Colonic mucosa (tissue), 4 donors: ENCODE measurements around the gene GARNL3. TPM values are rescaled to one million over a fixed set of nuclear protein-coding genes. Genes with fewer than 3 reads are reported as not detected.

ENCODE experiments used
- DNase-seq: peaks from one replicate; pipeline ENCODE4 v3.0.0-alpha.2; 2020
- H3K27ac ChIP-seq: fragments of 200-600 bp; one replicate; pipeline ENCODE4 v1.8.0; 2021
- H3K27me3 ChIP-seq: fragments of 200-600 bp; one replicate; pipeline ENCODE4 v1.8.0; 2021
- H3K36me3 ChIP-seq: fragments of 200-600 bp; one replicate; pipeline ENCODE4 v1.8.0; 2021
- H3K4me1 ChIP-seq: fragments of 200-600 bp; one replicate; pipeline ENCODE4 v1.8.0; 2021; ENCODE audit warnings: mild to moderate bottlenecking
- H3K4me3 ChIP-seq: fragments of 200-600 bp; one replicate; pipeline ENCODE4 v1.8.0; 2021
- H3K9ac ChIP-seq, 2 donors: one replicate each; pipeline ENCODE4 v1.7.0; 2013; ENCODE audit warnings: control low read depth in 2 of 2, low read depth in 2 of 2, low read length in 2 of 2
- H3K9me3 ChIP-seq: fragments of 200-600 bp; one replicate; pipeline ENCODE4 v1.8.0; 2021
- CTCF ChIP-seq: fragments of 200-600 bp; IDR thresholded peaks from one replicate; pipeline ENCODE4 v1.8.0; 2022; ENCODE audit warnings: antibody characterized with exemption, mild to moderate bottlenecking
- intact Hi-C: fragments of 100-400 bp; cut with DNase I; formaldehyde crosslinking; loops from one replicate; pipeline ENCODE4 v1.14.1; 2022
- total RNA-seq, 2 donors: library from RNA; stranded (reverse); fragmentation: NEBNext Ultra II Directional in 1 of 2; extraction: Animal tissue kit (Norgen Biotek cat#: 25700) in 1 of 2; gene quantifications; one replicate each; pipeline ENCODE4 v1.2.1, GENCODE V29; 2021
- donor health status: healthy.
- donor health status: DM: no; HTN: no; CAD: no.
- donor health status: DM: no; HTN: no; CAD: no.

The GARNL3 gene
- total RNA-seq, 2 donors from 2014 or later, result 4.1 to 5.1 TPM

- no peak for TF ChIP-seq CTCF
- DNase-seq, result no peak
- Histone ChIP-seq H3K27me3 (no peaks in the 10 kb centered on the region), H3K9me3 (no peaks in the 10 kb centered on the region), H3K4me3 (no peak overlapping the region), H3K27ac (no peak overlapping the region), H3K4me1 (peaks cover 3% of the 10 kb centered on the region), H3K9ac (no peak overlapping the region), H3K36me3 (no peaks in the 10 kb centered on the region)
- intact Hi-C loops, result no loop called here
These were observed 34.7 kb upstream of the GARNL3 start for GRCh38 chr9:127229691-127230417.

GRCh38 chr9:127231666-127232065 is 32.9 kb upstream of the GARNL3 start:
- no peak overlapping the region for H3K9ac ChIP-seq
- TF ChIP-seq CTCF, result no peak
- intact Hi-C loops, result no loop called here

GRCh38 chr9:127232833-127233549 is 31.6 kb upstream of the GARNL3 start:
- no peak for TF ChIP-seq CTCF
- Histone ChIP-seq H3K4me3 (no peak overlapping the region), H3K4me1 (no peaks in the 10 kb centered on the region), H3K36me3 (no peaks in the 10 kb centered on the region), H3K27ac (no peak overlapping the region), H3K27me3 (no peaks in the 10 kb centered on the region), H3K9ac (no peak overlapping the region), H3K9me3 (no peaks in the 10 kb centered on the region)
- no peak for DNase-seq
- intact Hi-C loops, result no loop called here

More at GRCh38 chr9:127231666-127232065, 32.9 kb upstream of the GARNL3 start:
- no peak overlapping the region for H3K4me3 ChIP-seq
- no peak for DNase-seq
- no peaks in the 10 kb centered on the region for H3K9me3 ChIP-seq
- H3K36me3 ChIP-seq, result no peaks in the 10 kb centered on the region
- H3K27me3 ChIP-seq, result no peaks in the 10 kb centered on the region
- H3K4me1 ChIP-seq, result no peaks in the 10 kb centered on the region
- H3K27ac ChIP-seq, result no peak overlapping the region

GRCh38 chr9:127233550-127233949 is 31.0 kb upstream of the GARNL3 start:
- no peak for DNase-seq
- Histone ChIP-seq H3K9ac (no peak overlapping the region), H3K4me3 (no peak overlapping the region), H3K27ac (no peak overlapping the region), H3K4me1 (no peaks in the 10 kb centered on the region), H3K27me3 (no peaks in the 10 kb centered on the region), H3K36me3 (no peaks in the 10 kb centered on the region), H3K9me3 (no peaks in the 10 kb centered on the region)
- intact Hi-C loops, result no loop called here
- TF ChIP-seq CTCF, result no peak

- H3K27me3 ChIP-seq, result no peaks in the 10 kb centered on the region
- intact Hi-C loops, result no loop called here
- no peak for DNase-seq
- H3K9ac ChIP-seq, result no peak overlapping the region
- no peaks in the 10 kb centered on the region for H3K4me1 ChIP-seq
- TF ChIP-seq CTCF, result no peak
- H3K9me3 ChIP-seq, result no peaks in the 10 kb centered on the region
- no peaks in the 10 kb centered on the region for H3K36me3 ChIP-seq
- no peak overlapping the region for H3K4me3 ChIP-seq
- no peak overlapping the region for H3K27ac ChIP-seq
These were observed 30.6 kb upstream of the GARNL3 start for GRCh38 chr9:127233989-127234388.
